Activated CD8-positive, alpha-beta memory T cell treated with anti-CD3 and anti-CD28 coated beads for 1 hour (primary cell): ENCODE measurements around the gene GGA1.
"Not testable (repeated sequence)": the region's sequence is repeated elsewhere in the genome, so short reads cannot be mapped to it uniquely, and the experiment has no call there.

Source experiments
- DNase-seq, 2 donors: peaks; one replicate each; pipeline ENCODE4 v3.0.0-alpha.2; 2020; ENCODE audit warnings: low read depth in 1 of 2; ENCODE audit errors: extremely low read depth in 1 of 2

GGA1 gene

GRCh38 chr22:37607935-37608476 lies 628 bp upstream of the GGA1 start:
- no peak for DNase-seq

- DNase-seq = no peak
These were observed 862 bp downstream of the GGA1 start for GRCh38 chr22:37609240-37610152.

DNA sequence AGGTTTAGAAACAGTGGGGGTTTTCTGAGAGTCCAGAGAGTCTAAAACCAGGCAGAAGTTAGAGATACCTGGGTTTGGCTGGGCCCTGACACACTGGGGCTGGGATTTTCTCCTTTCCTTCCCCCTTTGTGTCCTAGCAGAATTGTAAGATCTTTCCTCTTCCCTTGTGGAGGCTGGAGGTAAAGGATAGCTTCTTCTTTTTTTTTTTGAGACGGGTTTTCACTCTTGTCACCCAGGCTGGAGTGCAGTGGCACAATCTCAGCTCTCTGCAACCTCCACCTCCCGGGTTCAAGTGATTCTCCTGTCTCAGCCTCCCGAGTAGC lies 1.5 kb downstream of the GGA1 start:
- DNase-seq = not testable (repeated sequence)

DNA sequence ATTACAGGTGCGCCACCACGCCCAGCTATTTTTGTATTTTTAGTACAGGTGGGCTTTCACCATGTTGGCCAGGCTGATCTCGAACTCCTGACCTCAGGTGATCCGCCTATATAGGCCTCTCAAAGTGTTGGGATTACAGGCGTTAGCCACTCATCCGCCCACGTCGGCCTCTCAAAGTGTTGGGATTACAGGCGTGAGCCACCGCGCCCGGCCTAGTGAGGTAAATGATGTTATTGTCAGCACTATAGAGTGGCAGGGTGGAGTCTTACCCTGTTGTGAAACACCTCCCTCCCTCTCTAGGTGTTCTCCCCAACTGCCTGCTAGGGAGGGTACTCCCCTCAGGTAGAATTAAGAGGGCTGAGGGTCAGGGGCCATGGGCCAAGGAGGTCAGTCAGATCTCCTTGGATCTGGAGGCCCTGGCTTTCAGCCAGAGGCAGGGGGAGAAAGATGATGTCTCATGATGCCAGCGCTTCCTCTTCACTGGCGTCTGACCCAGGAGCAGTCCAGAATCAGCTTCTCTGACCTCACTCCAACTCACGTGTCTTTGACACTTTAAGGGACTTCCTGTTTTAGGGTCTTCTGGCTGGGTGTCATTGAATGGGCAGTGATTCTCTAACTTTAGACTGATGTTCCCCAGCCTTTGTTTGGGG lies 2.0 kb downstream of the GGA1 start:
- DNase-seq = no peak

DNA sequence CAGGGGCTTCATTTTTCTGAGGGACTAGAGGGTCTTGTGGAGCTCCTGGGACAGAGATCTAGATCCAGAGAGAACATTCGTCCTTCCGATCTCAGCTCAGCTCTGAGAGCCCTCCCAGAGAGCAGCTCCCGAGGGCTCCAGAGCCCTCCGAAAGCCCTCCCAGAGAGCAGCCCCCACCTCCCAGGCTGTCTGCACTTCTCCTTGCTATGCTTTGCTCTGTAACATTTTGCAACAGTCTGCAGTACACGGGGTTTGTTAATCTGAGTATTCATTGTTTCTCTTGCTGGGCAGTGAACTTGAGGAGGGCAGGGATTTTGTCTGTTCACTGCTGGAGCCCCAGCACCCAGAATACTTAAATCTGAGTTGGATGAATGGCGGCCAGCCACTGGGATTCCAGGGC lies 2.6 kb downstream of the GGA1 start:
- DNase-seq = no peak

DNA sequence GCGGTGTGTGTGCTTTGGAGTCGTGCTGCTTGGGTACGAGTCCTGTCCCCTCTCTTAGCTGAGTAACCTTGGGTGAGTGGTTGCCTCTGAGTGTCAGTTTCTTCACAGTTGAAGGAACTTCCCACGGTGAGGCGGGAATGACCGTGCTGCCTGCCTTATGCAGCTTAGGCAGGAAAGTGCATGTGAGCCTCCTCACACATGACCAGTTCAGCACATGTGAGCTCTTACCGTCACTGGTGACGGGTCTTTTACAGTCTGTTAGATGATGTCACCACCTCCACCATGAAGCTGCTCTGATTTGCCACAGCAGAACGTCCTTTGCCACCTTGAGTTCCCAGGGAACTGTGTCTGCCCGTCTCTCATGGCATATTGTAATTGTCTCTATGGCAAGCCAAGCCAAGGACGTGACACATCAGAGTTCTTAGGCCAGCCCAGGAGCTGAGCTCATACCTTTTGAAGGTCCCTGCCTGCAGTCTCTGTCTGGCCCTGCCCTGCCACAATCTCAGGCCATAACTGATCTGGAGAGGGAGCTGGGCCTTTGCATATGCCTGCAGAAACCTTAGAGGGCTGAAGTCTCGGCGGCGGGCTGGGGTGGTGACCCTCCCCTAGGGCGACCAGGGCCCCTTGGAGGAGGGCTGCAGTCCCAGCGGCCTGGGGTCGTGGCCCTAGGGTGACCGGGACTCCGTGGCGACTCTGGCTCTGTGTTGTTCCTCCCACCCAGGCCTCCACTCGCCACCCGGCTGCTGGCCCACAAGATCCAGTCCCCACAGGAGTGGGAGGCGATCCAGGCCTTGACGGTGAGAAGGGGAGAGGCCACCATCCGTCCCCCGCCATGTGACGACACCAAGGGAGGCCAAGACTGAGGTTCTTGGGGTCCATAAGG lies 7.8 kb downstream of the GGA1 start:
- no peak for DNase-seq

- no peak for DNase-seq
These were observed 8.8 kb downstream of the GGA1 start for GRCh38 chr22:37617431-37617830.

DNA sequence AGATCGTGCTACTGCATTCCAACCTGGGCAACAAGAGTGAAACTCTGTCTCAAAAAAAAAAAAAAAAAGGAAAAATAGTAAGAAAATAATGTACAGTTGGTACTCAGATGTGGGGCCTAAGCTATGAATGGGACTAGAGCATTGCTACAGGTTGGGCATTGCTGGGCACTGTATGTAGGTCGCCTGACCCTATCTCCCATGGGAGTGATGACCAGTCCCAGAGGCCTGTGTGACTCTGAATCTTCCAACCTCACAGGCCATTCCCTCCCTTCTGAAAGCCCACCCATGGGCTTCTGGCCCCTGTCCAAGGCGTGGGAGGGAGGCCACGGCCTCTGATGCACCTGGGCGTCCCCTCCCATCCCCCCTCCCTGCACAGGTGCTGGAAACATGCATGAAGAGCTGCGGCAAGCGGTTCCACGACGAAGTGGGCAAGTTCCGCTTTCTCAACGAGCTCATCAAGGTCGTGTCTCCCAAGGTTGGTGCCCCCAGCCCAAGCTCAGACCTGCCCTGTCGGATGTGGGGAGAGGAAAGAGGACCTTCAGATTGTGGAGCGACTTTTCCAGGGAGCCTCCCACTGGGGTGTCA lies 9.5 kb downstream of the GGA1 start:
- DNase-seq = no peak

DNA sequence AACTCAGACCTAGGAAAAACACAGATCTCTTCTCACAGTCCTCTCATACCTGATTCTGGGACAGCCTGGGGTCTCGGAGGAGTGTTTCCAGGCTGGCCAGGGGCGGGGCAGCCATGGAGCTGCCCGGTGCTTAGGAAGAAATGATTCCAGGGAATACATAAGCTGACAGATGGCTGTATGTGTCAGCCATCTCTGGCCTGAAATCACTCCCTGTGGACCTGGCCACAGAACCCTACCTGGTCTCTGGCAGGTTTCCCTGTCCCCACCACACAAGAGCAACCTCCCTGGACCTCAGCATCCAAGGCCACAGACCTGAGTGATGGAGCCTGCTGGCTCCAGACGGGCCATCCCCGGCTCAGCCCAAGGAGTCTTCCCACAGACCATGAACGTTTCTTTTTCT lies 10.0 kb downstream of the GGA1 start:
- no peak for DNase-seq

- DNase-seq = no peak
These were observed 11.4 kb downstream of the GGA1 start for GRCh38 chr22:37619991-37620390.

- DNase-seq = no peak
These were observed 12.8 kb downstream of the GGA1 start for GRCh38 chr22:37621352-37621860.

DNA sequence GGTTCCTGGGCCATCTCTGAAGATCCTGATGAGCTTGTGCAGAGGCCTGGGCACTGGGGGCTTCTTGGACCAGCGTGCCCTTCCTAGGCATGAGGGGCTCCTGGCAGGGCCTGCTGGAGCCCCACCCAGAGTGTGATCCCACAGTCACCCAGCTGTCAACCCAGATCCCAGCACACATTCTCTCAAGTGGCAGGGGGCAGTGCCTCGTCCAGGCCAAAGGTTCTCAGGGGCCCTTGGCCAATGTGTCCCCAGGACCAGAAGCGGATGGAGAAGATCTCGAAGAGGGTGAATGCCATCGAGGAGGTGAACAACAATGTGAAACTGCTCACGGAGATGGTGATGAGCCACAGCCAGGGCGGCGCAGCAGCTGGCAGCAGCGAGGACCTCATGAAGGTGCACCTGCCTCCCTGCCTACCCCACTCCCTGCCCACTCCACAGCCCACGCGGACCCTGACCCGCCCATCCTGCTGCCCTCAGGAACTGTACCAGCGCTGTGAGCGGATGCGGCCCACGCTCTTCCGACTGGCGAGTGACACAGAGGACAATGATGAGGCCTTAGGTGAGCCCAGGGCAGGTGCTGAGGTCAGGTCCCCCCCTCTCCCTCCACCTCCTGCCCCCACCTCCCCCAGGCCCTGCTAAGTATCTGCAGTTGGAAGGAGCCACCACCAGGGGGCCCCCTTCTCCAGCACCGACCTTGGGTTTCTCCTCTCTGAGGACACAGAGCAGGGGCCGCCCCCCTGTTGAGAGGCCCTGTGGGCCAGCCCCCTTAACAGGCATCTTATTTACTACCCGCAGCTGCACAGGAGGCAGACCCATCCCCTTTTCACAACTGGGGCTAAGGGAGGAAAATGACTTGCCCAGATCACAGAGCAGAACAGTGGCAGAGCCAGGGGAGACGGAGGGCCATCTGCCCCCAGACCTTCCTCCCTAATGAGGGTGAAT lies 14.7 kb downstream of the GGA1 start:
- DNase-seq = peak; percentile 43 to 65

GRCh38 chr22:37624017-37624365 lies 15.4 kb downstream of the GGA1 start:
- DNase-seq = no peak

DNA sequence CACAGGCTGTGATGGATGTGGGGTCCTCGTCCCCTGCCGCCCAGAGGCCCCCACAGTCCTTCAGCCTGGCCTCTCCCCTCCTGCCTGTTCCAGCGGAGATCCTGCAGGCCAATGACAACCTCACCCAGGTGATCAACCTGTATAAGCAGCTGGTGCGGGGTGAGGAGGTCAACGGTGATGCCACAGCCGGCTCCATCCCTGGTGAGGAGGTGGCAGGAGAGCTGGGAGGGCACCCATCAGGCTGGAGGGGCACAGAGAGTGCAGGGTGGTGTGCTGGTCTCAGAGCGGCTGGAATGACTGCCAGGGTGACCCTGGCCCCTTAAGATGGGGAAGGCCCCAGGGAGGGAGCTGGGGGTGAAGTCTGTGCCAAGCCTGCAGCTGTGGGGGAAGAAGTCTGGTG lies 16.2 kb downstream of the GGA1 start:
- DNase-seq = no peak

DNA sequence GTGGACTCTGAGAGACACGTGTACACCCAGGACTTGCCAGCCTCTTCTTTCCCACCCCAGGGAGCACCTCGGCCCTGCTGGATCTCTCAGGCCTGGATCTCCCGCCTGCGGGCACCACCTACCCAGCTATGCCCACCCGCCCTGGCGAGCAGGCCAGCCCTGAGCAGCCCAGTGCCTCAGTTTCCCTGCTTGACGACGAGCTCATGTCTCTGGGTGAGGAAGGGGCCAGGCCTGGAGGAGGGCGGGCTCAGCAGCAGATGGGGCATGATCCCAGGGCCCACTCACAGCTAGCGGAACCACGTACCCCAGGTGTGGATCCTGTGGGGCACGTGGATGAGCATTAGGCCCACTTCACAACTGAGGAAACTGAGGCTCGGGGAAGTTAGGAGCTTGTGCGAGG lies 17.1 kb downstream of the GGA1 start:
- no peak for DNase-seq

DNA sequence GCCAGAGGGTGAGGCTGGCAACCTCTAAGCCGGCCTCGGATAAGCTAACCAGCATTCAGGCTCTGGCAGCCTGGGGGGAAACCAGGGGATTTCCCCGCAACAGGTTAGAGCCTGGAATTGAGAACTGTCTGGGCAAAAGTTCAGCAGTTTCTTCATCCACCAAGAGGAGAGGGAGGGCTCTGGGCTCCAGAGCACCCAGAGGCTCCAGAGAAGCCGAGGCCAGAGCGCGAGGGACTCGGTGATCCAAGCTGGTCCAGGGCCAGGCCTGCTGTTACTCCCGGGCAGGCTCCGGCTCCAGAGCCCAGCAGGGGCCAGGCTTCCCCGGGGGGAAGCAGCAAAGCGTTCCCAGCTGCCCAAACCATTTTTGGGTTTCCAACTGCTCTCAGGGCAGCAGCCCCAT lies 17.5 kb downstream of the GGA1 start:
- no peak for DNase-seq

- DNase-seq = no peak
These were observed 18.0 kb downstream of the GGA1 start for GRCh38 chr22:37626556-37627075.

- no peak for DNase-seq
These were observed 18.5 kb downstream of the GGA1 start for GRCh38 chr22:37627121-37627520.

GRCh38 chr22:37627545-37627944 lies 18.9 kb downstream of the GGA1 start:
- no peak for DNase-seq
